ENCODE measurements around the gene CHST2.

The CHST2 gene

GRCh38 chr3:143109861-143110260 lies 9.7 kb upstream of the CHST2 start:
- TF ChIP-seq CTCF (IDR thresholded peaks at IDR 0.05; ENCODE audit: control extremely low read depth, extremely low read depth, low read depth, missing control alignments) = no peak
- ChIA-PET CTCF (interaction anchor here (1.7 to 3.7 kb wide), 3 partner anchors 11 to 38 kb away, joined by 3 to 10 read pairs (median 7); no protein-coding TSS in a partner anchor), POLR2A (no interaction called here)
- no peak for DNase-seq (ENCODE audit: extremely low spot score)

- TF ChIP-seq CTCF (IDR thresholded peaks at IDR 0.05; ENCODE audit: control extremely low read depth, extremely low read depth, low read depth, missing control alignments) = no peak
- POLR2A ChIA-PET = no interaction called here
- no peak for DNase-seq (ENCODE audit: extremely low spot score)
- CTCF ChIA-PET = interaction anchor here (0.8 to 3.7 kb wide), 3 partner anchors 12 to 565 kb away, joined by 3 to 10 read pairs (median 7); no protein-coding TSS in a partner anchor
These were observed 9.2 kb upstream of the CHST2 start for GRCh38 chr3:143110371-143110770.

GRCh38 chr3:143118630-143119008 lies 952 bp upstream of the CHST2 start:
- CTCF ChIA-PET = interaction anchor here (1.5 to 2.0 kb wide), 2 partner anchors 27 to 556 kb away, joined by 3 to 4 read pairs; no protein-coding TSS in a partner anchor

GRCh38 chr3:143119974-143120715 lies 574 bp downstream of the CHST2 start:
- no peak for TF ChIP-seq CTCF (IDR thresholded peaks at IDR 0.05; ENCODE audit: control extremely low read depth, extremely low read depth, low read depth, missing control alignments)
- ChIA-PET CTCF (interaction anchor here (0.7 to 2.2 kb wide), 11 partner anchors 13 to 343 kb away, joined by 3 to 18 read pairs (median 3); no protein-coding TSS in a partner anchor), POLR2A (no interaction called here)
- DNase-seq (ENCODE audit: extremely low spot score) = peak; percentile 41

More at GRCh38 chr3:143118630-143119008, 952 bp upstream of the CHST2 start:
- DNase-seq (ENCODE audit: extremely low spot score) = no peak
- POLR2A ChIA-PET = no interaction called here
- no peak for TF ChIP-seq CTCF (IDR thresholded peaks at IDR 0.05; ENCODE audit: control extremely low read depth, extremely low read depth, low read depth, missing control alignments)

GRCh38 chr3:143120716-143121240 lies 1.2 kb downstream of the CHST2 start:
- ChIA-PET CTCF (interaction anchor here (0.7 to 2.2 kb wide), 19 partner anchors 9 to 675 kb away, joined by 3 to 18 read pairs (median 3); no protein-coding TSS in a partner anchor), POLR2A (no interaction called here)
- DNase-seq (ENCODE audit: extremely low spot score) = peak; percentile 57
- peak; percentile 52 for TF ChIP-seq CTCF (IDR thresholded peaks at IDR 0.05; ENCODE audit: control extremely low read depth, extremely low read depth, low read depth, missing control alignments)

GRCh38 chr3:143121241-143122088 lies 1.9 kb downstream of the CHST2 start:
- ChIA-PET POLR2A (no interaction called here), CTCF (interaction anchor here (0.7 to 2.2 kb wide), 18 partner anchors 9 to 674 kb away, joined by 3 to 18 read pairs (median 3); no protein-coding TSS in a partner anchor)
- TF ChIP-seq CTCF (IDR thresholded peaks at IDR 0.05; ENCODE audit: control extremely low read depth, extremely low read depth, low read depth, missing control alignments) = peak; percentile 81
- DNase-seq (ENCODE audit: extremely low spot score) = peak; percentile 69

Measured in GM10248 (cell line).